Measurements from ENCODE around the gene OBI1. TPM values are rescaled to one million over a fixed set of nuclear protein-coding genes. Genes with fewer than 3 reads are reported as not detected.
A peak's percentile ranks its signal among the peaks of the same experiment; 100 is the strongest.

Gene OBI1
- total RNA-seq, 1 donor from 2014 or later: 18.7 TPM

- no peak for TF ChIP-seq CTCF (conservative IDR thresholded peaks at IDR 0.05)
- Mint-ChIP-seq H3K4me1 (ENCODE audit: unreplicated experiment) (no peaks in the 10 kb centered on the region), H3K36me3 (peaks cover 35% of the 10 kb centered on the region), H3K9me3 (no peaks in the 10 kb centered on the region), H3K27me3 (no peaks in the 10 kb centered on the region), H3K27ac (no peak overlapping the region), H3K4me3 (no peak overlapping the region)
- DNase-seq (ENCODE audit: extremely low spot score, unreplicated experiment): no peak
Observed at GRCh38 chr13:78623132-78623531, 35.8 kb downstream of the OBI1 start.

- Mint-ChIP-seq H3K36me3 (peaks cover 32% of the 10 kb centered on the region), H3K27ac (no peak overlapping the region), H3K4me3 (no peak overlapping the region), H3K9me3 (no peaks in the 10 kb centered on the region), H3K27me3 (no peaks in the 10 kb centered on the region), H3K4me1 (ENCODE audit: unreplicated experiment) (no peaks in the 10 kb centered on the region)
- no peak for DNase-seq (ENCODE audit: extremely low spot score, unreplicated experiment)
- TF ChIP-seq CTCF (conservative IDR thresholded peaks at IDR 0.05): no peak
Observed at GRCh38 chr13:78620936-78621470, 38.0 kb downstream of the OBI1 start.

GRCh38 chr13:78618411-78618810 lies 40.5 kb downstream of the OBI1 start:
- Mint-ChIP-seq H3K4me1 (ENCODE audit: unreplicated experiment) (no peaks in the 10 kb centered on the region), H3K27ac (no peak overlapping the region), H3K27me3 (peaks cover 3% of the 10 kb centered on the region), H3K36me3 (peaks cover 37% of the 10 kb centered on the region), H3K4me3 (no peak overlapping the region), H3K9me3 (no peaks in the 10 kb centered on the region)
- TF ChIP-seq CTCF (conservative IDR thresholded peaks at IDR 0.05): no peak
- DNase-seq (ENCODE audit: extremely low spot score, unreplicated experiment): no peak

- no peak for TF ChIP-seq CTCF (conservative IDR thresholded peaks at IDR 0.05)
- DNase-seq (ENCODE audit: extremely low spot score, unreplicated experiment): no peak
- H3K4me3 Mint-ChIP-seq: peak overlapping the region; percentile 51
- H3K27me3 Mint-ChIP-seq: peaks cover 74% of the 10 kb centered on the region
- peaks cover 12% of the 10 kb centered on the region for H3K4me1 Mint-ChIP-seq (ENCODE audit: unreplicated experiment)
- no peaks in the 10 kb centered on the region for H3K9me3 Mint-ChIP-seq
- no peak overlapping the region for H3K27ac Mint-ChIP-seq
- H3K36me3 Mint-ChIP-seq: peaks cover 13% of the 10 kb centered on the region
Observed at GRCh38 chr13:78611040-78611439, 47.9 kb downstream of the OBI1 start.

- no peak overlapping the region for H3K27ac Mint-ChIP-seq
- peaks cover 9% of the 10 kb centered on the region for H3K36me3 Mint-ChIP-seq
- no peaks in the 10 kb centered on the region for H3K9me3 Mint-ChIP-seq
- H3K27me3 Mint-ChIP-seq: peaks cover 80% of the 10 kb centered on the region
- peak overlapping the region; percentile 82 for H3K4me3 Mint-ChIP-seq
- H3K4me1 Mint-ChIP-seq (ENCODE audit: unreplicated experiment): peaks cover 12% of the 10 kb centered on the region
- TF ChIP-seq CTCF (conservative IDR thresholded peaks at IDR 0.05): no peak
- DNase-seq (ENCODE audit: extremely low spot score, unreplicated experiment): no peak
Observed at GRCh38 chr13:78610381-78610883, 48.5 kb downstream of the OBI1 start.

All from type B pancreatic cell (in vitro differentiated cells).